PFSK-1 (cell line): ENCODE measurements around the gene ADH1A. TPM values are rescaled to one million over a fixed set of nuclear protein-coding genes. Genes with fewer than 3 reads are reported as not detected.

Source experiments
- FOXP2 ChIP-seq: optimal IDR thresholded peaks from 2 replicates; pipeline ENCODE3; 2011; ENCODE audit warnings: borderline replicate concordance, control low read depth, inconsistent platforms; ENCODE audit not compliant: insufficient read depth; ENCODE audit errors: extremely low read length, extremely low read depth
- POLR2AphosphoS5 ChIP-seq: IDR thresholded peaks from 2 replicates; pipeline ENCODE4 v1.6.1; 2012; ENCODE audit warnings: low read depth, mild to moderate bottlenecking, control low read depth, low read length, moderate library complexity
- SIN3A ChIP-seq: IDR thresholded peaks from 2 replicates; pipeline ENCODE4 v1.6.1; 2012; ENCODE audit warnings: mild to moderate bottlenecking, low read length, moderate library complexity, borderline replicate concordance; ENCODE audit not compliant: insufficient read depth
- TAF1 ChIP-seq: IDR thresholded peaks from 2 replicates; pipeline ENCODE4 v1.6.1; 2012; ENCODE audit warnings: low read length, control low read depth, borderline replicate concordance; ENCODE audit not compliant: insufficient read depth
- polyA plus RNA-seq: library from polyadenylated mRNA; unstranded; fragments of >200 nt; gene quantifications from one replicate; pipeline ENCODE4 v1.2.1, GENCODE V29; 2012; ENCODE audit warnings: low read depth, missing spikeins; ENCODE audit not compliant: insufficient read length
- TF ChIP-seq, protein P1 (sequence below), 2 experiments: IDR thresholded peaks; 2 replicates each; pipeline versions ENCODE4 v1.6.1 to v1.8.0; 2011 to 2012; ENCODE audit warnings: low read depth in 2 of 2, low read length in 2 of 2, control low read depth in 1 of 2, inconsistent platforms in 1 of 2, mild to moderate bottlenecking in 1 of 2, moderate library complexity in 1 of 2; ENCODE audit not compliant: insufficient read depth in 1 of 2

The ADH1A gene
- not detected for polyA plus RNA-seq

DNA sequence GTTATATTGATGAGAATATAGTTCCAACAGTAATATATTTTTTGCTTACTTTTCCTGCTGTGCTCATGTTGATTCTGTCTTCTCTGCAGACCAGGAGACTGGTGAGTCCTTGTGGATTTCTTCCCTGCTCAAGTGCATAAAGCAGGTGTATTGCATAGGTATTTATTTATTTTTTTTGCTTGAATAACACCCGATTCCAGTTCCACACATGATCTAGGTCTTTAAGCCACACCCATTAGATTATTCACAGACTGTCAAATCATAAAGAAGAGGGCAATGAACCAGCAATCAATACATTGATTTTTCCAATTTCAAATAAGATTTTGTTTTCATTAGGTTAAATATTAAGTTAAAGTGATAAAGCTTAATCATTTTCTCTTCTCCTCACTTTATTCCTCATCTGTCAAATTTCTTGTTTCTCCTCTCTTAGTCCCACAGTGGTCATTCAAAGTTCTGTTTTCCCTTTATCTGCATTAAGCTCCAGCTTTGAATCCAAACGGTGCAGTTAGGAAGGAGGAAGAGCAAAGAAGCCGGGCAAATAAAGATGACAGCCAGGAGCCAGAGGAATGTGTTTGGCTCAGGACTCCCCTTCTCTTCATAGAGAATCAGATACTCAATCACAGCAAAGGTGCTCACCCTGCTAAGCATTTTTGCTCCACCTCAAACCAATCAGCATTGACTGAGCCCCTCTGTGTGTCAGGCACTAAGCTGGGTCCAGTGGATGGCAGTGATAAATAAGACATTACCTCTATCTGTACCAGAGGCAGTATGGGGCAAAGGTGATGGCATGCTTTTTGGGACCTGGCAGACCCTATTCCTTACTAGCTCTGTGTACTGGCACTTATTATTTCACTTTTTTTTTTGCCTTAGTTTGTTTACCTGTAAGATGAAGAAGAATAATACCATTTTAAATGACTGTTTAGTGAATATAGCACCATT, at the start of gene ADH1A:
Gene ADH1A (minus strand): TSS at position 138 of the 939 bp plus-strand sequence. CDS start 71 bp downstream, at position 67.
- TF ChIP-seq POLR2AphosphoS5: no peak
- no peak for TF ChIP-seq TAF1
- TF ChIP-seq FOXP2: no peak
- TF ChIP-seq, protein P1, sequence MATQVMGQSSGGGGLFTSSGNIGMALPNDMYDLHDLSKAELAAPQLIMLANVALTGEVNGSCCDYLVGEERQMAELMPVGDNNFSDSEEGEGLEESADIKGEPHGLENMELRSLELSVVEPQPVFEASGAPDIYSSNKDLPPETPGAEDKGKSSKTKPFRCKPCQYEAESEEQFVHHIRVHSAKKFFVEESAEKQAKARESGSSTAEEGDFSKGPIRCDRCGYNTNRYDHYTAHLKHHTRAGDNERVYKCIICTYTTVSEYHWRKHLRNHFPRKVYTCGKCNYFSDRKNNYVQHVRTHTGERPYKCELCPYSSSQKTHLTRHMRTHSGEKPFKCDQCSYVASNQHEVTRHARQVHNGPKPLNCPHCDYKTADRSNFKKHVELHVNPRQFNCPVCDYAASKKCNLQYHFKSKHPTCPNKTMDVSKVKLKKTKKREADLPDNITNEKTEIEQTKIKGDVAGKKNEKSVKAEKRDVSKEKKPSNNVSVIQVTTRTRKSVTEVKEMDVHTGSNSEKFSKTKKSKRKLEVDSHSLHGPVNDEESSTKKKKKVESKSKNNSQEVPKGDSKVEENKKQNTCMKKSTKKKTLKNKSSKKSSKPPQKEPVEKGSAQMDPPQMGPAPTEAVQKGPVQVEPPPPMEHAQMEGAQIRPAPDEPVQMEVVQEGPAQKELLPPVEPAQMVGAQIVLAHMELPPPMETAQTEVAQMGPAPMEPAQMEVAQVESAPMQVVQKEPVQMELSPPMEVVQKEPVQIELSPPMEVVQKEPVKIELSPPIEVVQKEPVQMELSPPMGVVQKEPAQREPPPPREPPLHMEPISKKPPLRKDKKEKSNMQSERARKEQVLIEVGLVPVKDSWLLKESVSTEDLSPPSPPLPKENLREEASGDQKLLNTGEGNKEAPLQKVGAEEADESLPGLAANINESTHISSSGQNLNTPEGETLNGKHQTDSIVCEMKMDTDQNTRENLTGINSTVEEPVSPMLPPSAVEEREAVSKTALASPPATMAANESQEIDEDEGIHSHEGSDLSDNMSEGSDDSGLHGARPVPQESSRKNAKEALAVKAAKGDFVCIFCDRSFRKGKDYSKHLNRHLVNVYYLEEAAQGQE (IDR thresholded peaks at IDR 0.05; ENCODE audit: insufficient read depth in 1 of 2, low read depth in 2 of 2, low read length in 2 of 2): no peak
- TF ChIP-seq SIN3A: no peak

DNA sequence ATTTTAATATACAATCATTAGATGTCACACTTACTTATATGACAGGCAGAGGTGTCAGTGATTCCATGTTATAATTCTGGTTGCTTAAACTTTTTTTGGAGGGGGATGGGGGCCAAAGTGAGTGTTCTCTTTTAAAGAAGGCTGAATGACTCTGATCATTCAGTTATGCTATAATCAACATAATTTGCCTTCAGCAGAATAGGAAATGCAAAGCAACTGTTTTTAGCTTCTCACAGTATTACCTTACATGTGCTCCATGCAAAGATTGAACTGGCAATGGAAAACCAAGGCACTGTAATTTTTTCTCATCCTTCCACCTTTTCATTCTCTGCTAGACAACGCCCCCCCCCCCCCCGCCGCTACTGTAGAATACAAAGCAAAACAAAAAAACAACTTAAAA, 48.4 kb upstream of the ADH1A start:
- TF ChIP-seq FOXP2 (no peak), TAF1 (no peak), SIN3A (no peak), POLR2AphosphoS5 (no peak)
- TF ChIP-seq, protein P1 (IDR thresholded peaks at IDR 0.05; ENCODE audit: insufficient read depth in 1 of 2, low read depth in 2 of 2, low read length in 2 of 2): no peak

DNA sequence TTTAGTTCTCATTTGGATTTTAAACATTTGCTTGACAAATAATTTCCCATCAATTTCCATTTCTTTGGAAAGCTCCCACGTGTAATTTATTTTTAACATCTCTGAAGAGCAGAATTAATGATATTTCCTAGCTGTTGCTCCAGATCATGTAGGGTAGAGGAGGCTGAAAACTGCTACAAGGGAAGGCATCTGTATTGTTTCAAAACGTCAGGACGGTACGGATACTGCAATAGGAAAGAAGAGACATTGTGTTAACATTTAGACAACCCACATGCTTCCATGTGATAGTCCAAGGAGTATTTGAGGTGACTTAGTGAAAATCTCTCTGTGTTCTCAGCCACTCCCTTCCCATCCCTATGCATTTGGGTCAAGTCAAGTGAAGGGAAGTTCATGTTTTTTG, 45.8 kb upstream of the ADH1A start:
- TF ChIP-seq TAF1 (no peak), SIN3A (no peak)

DNA sequence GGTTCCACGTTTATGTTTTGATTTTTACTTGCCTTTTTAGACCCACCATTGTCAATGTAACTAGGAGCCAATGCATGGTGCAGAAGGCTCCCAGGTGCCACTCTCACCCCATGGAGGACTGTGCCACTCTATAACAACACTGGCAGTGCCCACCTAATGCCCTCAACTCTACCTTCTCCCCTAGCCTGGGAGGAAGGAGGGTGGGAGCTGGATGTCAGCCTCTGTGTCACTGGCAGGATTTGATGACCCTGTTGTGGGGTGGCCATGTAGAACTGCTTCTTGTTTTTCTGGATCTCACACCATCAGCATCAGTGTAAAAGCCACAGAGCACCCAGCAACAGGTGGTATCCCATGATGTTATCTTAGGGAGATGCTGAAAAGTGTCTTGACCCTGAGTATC, 44.1 kb upstream of the ADH1A start:
- TF ChIP-seq POLR2AphosphoS5: no peak
- TF ChIP-seq TAF1: no peak
- no peak for TF ChIP-seq FOXP2
- no peak for TF ChIP-seq SIN3A
- TF ChIP-seq, protein P1 (IDR thresholded peaks at IDR 0.05; ENCODE audit: insufficient read depth in 1 of 2, low read depth in 2 of 2, low read length in 2 of 2): no peak

DNA sequence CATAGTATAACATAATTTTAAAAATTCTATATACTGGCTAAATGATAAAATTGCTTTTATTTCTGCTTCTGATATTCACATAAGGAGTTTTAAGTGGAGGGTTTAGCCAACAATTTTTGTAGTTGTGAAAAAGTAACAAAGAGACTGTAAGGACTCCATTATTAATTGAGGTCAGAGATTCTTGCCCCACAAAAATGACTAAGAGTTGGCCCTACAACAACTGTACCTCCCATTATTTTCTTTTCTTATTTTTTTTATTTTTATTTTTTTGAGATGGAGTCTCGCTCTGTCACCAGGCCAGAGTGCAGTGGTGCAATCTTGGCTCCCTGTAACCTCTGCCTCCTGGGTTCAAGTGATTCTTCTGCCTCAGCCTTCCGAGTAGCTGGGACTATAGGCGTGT, 39.9 kb upstream of the ADH1A start:
- no peak for TF ChIP-seq TAF1
- no peak for TF ChIP-seq SIN3A
- no peak for TF ChIP-seq FOXP2
- no peak for TF ChIP-seq POLR2AphosphoS5
- TF ChIP-seq, protein P1 (IDR thresholded peaks at IDR 0.05; ENCODE audit: insufficient read depth in 1 of 2, low read depth in 2 of 2, low read length in 2 of 2): no peak
